Measurements from ENCODE around the gene PCMT1. TPM values are rescaled to one million over a fixed set of nuclear protein-coding genes. Genes with fewer than 3 reads are reported as not detected.
"Not testable (repeated sequence)": the region's sequence is repeated elsewhere in the genome, so short reads cannot be mapped to it uniquely, and the experiment has no call there.

PCMT1 gene
- polyA plus RNA-seq, 1 donor (not counting 4 experiments of a cell fraction or from before 2014, with no cell fraction given), result 167 TPM

DNA sequence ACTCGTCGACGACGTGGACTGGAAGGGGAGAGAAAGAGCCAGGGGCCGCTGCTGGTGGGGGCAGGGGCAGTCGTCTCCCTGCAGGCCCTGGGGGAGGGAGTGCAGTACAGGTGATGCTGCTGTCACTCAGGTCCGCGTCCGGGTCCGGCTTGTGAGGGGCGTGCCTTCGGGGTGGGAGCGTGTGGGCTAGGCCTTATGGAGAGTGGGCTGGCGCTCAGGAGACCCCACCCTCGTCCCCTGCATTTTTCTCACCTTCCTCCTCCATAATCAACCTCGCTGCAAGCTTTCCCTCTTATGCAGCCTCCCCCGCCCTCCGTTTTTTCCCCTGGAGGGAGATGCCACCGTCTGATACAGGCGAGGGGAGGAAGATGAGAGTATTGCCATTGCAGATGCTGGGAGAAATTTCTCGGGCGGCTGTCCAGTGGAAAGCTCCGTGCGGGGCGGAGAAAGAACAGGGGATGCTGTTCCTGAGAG, 632 bp downstream of the PCMT1 start:
- no peaks in the 10 kb centered on the region for H4K20me1 ChIP-seq (ENCODE audit: control insufficient read depth, extremely low read depth, insufficient read depth, low read length)
- H3K9me1 ChIP-seq (ENCODE audit: control insufficient read depth, extremely low read depth, insufficient read depth, low read length), result no peaks in the 10 kb centered on the region
- FAIRE-seq (no peak), DNase-seq (ENCODE audit: low read depth, low spot score) (no peak)
- dilution Hi-C loops (cut with MboI; ENCODE audit: extremely low pct_ligation_motif_present, low sequenced_read_pairs), result no loop called here
- H3K36me3 ChIP-seq (ENCODE audit: control insufficient read depth in 2 of 2, extremely low read depth in 1 of 2, insufficient read depth in 2 of 2, low read length in 2 of 2), result no peaks in the 10 kb centered on the region
- H3K79me2 ChIP-seq (ENCODE audit: control insufficient read depth, insufficient read depth, low read length), result peaks cover 68% of the 10 kb centered on the region
- H3K9ac ChIP-seq (ENCODE audit: control insufficient read depth, extremely low read depth, insufficient read depth, low read length), result peak overlapping the region; percentile 94
- H3K27me3 ChIP-seq (ENCODE audit: control insufficient read depth, extremely low read depth, insufficient read depth, low read length), result no peaks in the 10 kb centered on the region
- peaks cover 5% of the 10 kb centered on the region for H3K4me1 ChIP-seq (ENCODE audit: control insufficient read depth, extremely low read depth, insufficient read depth, low read length)
- peak overlapping the region; percentile 87 to 99 (median 89) for H3K4me3 ChIP-seq (ENCODE audit: control insufficient read depth in 2 of 3, extremely low read depth in 1 of 3, insufficient read depth in 2 of 3, low read depth in 1 of 3, low read length in 3 of 3)
- peak overlapping the region; percentile 91 for H3K4me2 ChIP-seq (ENCODE audit: control insufficient read depth, extremely low read depth, insufficient read depth, low read depth, low read length)
- H2AFZ ChIP-seq (ENCODE audit: control insufficient read depth, low read length), result peak overlapping the region; percentile 99
- peak overlapping the region; percentile 82 for H3K27ac ChIP-seq (ENCODE audit: control insufficient read depth, insufficient read depth, low read length)
- no peaks in the 10 kb centered on the region for H3K9me3 ChIP-seq (ENCODE audit: control insufficient read depth, low read depth, low read length)
- TF ChIP-seq CTCF (optimal IDR thresholded peaks at IDR 0.05 in 1 of 3, IDR thresholded peaks at IDR 0.05 in 1 of 3, conservative IDR thresholded peaks at IDR 0.05 in 1 of 3; ENCODE audit: extremely low read depth in 1 of 3, insufficient read depth in 2 of 3, low read length in 3 of 3), result no peak
- no peak for TF ChIP-seq EZH2 (IDR thresholded peaks at IDR 0.05; ENCODE audit: low read length)

- Histone ChIP-seq H3K9ac (ENCODE audit: control insufficient read depth, extremely low read depth, insufficient read depth, low read length) (no peak overlapping the region), H3K79me2 (ENCODE audit: control insufficient read depth, insufficient read depth, low read length) (peaks cover 68% of the 10 kb centered on the region), H3K4me1 (ENCODE audit: control insufficient read depth, extremely low read depth, insufficient read depth, low read length) (peaks cover 5% of the 10 kb centered on the region), H3K4me3 (ENCODE audit: control insufficient read depth in 2 of 3, extremely low read depth in 1 of 3, insufficient read depth in 2 of 3, low read depth in 1 of 3, low read length in 3 of 3) (peak overlapping the region in 2 of 3 experiments; percentile 89 to 99), H3K27ac (ENCODE audit: control insufficient read depth, insufficient read depth, low read length) (no peak overlapping the region), H3K36me3 (ENCODE audit: control insufficient read depth in 2 of 2, extremely low read depth in 1 of 2, insufficient read depth in 2 of 2, low read length in 2 of 2) (no peaks in the 10 kb centered on the region), H3K4me2 (ENCODE audit: control insufficient read depth, extremely low read depth, insufficient read depth, low read depth, low read length) (peak overlapping the region; percentile 91), H4K20me1 (ENCODE audit: control insufficient read depth, extremely low read depth, insufficient read depth, low read length) (no peaks in the 10 kb centered on the region), H3K27me3 (ENCODE audit: control insufficient read depth, extremely low read depth, insufficient read depth, low read length) (no peaks in the 10 kb centered on the region), H3K9me3 (ENCODE audit: control insufficient read depth, low read depth, low read length) (no peaks in the 10 kb centered on the region), H2AFZ (ENCODE audit: control insufficient read depth, low read length) (no peak overlapping the region), H3K9me1 (ENCODE audit: control insufficient read depth, extremely low read depth, insufficient read depth, low read length) (no peaks in the 10 kb centered on the region)
- FAIRE-seq (no peak), DNase-seq (ENCODE audit: low read depth, low spot score) (no peak)
- dilution Hi-C loops (cut with MboI; ENCODE audit: extremely low pct_ligation_motif_present, low sequenced_read_pairs), result no loop called here
- TF ChIP-seq EZH2 (IDR thresholded peaks at IDR 0.05; ENCODE audit: low read length), result no peak
- no peak for TF ChIP-seq CTCF (optimal IDR thresholded peaks at IDR 0.05 in 1 of 3, IDR thresholded peaks at IDR 0.05 in 1 of 3, conservative IDR thresholded peaks at IDR 0.05 in 1 of 3; ENCODE audit: extremely low read depth in 1 of 3, insufficient read depth in 2 of 3, low read length in 3 of 3)
Observed at GRCh38 chr6:149751239-149751638, 1.7 kb downstream of the PCMT1 start.

DNA sequence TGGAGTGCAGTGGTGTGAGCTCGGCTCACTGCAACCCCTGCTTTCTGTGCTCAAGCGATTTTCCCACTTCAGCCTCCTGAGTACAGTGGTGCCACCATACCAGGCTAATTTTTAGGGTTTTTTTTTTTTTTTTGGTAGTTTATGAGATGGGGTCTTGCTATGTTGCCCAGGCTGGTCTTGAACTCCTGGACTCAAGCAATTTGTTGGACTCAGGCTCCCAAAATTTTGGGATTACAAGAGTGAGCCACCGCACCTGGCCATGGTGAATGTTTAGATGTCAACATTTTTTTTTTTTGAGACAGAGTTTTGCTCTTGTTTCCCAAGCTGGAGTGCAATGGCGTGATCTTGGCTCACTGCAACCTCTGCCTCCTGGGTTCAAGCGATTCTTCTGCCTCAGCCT, 2.4 kb downstream of the PCMT1 start:
- H3K27me3 ChIP-seq (ENCODE audit: control insufficient read depth, extremely low read depth, insufficient read depth, low read length); FAIRE-seq; H3K4me1 ChIP-seq (ENCODE audit: control insufficient read depth, extremely low read depth, insufficient read depth, low read length); H3K4me3 ChIP-seq (ENCODE audit: control insufficient read depth in 2 of 3, extremely low read depth in 1 of 3, insufficient read depth in 2 of 3, low read depth in 1 of 3, low read length in 3 of 3); H2AFZ ChIP-seq (ENCODE audit: control insufficient read depth, low read length); DNase-seq (ENCODE audit: low read depth, low spot score); H3K36me3 ChIP-seq (ENCODE audit: control insufficient read depth in 2 of 2, extremely low read depth in 1 of 2, insufficient read depth in 2 of 2, low read length in 2 of 2); H3K27ac ChIP-seq (ENCODE audit: control insufficient read depth, insufficient read depth, low read length); H3K9me1 ChIP-seq (ENCODE audit: control insufficient read depth, extremely low read depth, insufficient read depth, low read length); H3K9ac ChIP-seq (ENCODE audit: control insufficient read depth, extremely low read depth, insufficient read depth, low read length); H3K4me2 ChIP-seq (ENCODE audit: control insufficient read depth, extremely low read depth, insufficient read depth, low read depth, low read length); H3K9me3 ChIP-seq (ENCODE audit: control insufficient read depth, low read depth, low read length); H4K20me1 ChIP-seq (ENCODE audit: control insufficient read depth, extremely low read depth, insufficient read depth, low read length); dilution Hi-C loops (cut with MboI; ENCODE audit: extremely low pct_ligation_motif_present, low sequenced_read_pairs): not testable (repeated sequence)
- H3K79me2 ChIP-seq (ENCODE audit: control insufficient read depth, insufficient read depth, low read length), result peaks cover 74% of the 10 kb centered on the region
